ENCODE measurements around the gene SNAPC2. TPM values are rescaled to one million over a fixed set of nuclear protein-coding genes. Genes with fewer than 3 reads are reported as not detected.

SNAPC2 gene
- polyA plus RNA-seq (10.7 to 15.5 TPM (median 10.8 TPM) in 3 replicates), polyA minus RNA-seq (5.8 to 18.7 TPM (median 15.3 TPM) in 3 replicates)
- polyA plus RNA-seq (2011; ENCODE audit: low read depth) = 5.6 TPM
- 8.6 and 20.3 TPM in 2 replicates for polyA plus RNA-seq (2011; cell fraction: cytosol; rRNA removed)
- 6.8 and 12.3 TPM in 2 replicates for polyA plus RNA-seq (2011; cell fraction: nucleus; rRNA removed)
- 20.4 and 21.6 TPM in 2 replicates for polyA plus RNA-seq (2012; ENCODE audit: low replicate concordance)
- 15.5 TPM for polyA minus RNA-seq (2011; cell fraction: cytosol; rRNA and poly(A)+ RNA removed)
- polyA minus RNA-seq (2011; cell fraction: nucleus; rRNA and poly(A)+ RNA removed) = 6.1 and 6.4 TPM in 2 replicates

GRCh38 chr19:7919610-7920518 is at the start of gene SNAPC2:
Gene SNAPC2, plus strand, starts transcription at chr19:7920338. Its CDS starts 29 bp downstream, at chr19:7920367.
- Histone ChIP-seq H3K27me3 (ENCODE audit: control insufficient read depth, extremely low read depth, insufficient read depth, low read length) (peaks cover 24% of the 10 kb centered on the region), H2AFZ (ENCODE audit: control insufficient read depth, low read length) (peak within 1 kb of the TSS; percentile 91), H3K36me3 (ENCODE audit: control insufficient read depth in 2 of 2, extremely low read depth in 1 of 2, insufficient read depth in 2 of 2, low read length in 2 of 2) (peaks cover 4 to 5% of the 10 kb centered on the region in 2 experiments), H3K4me3 (ENCODE audit: control insufficient read depth in 2 of 3, extremely low read depth in 1 of 3, insufficient read depth in 2 of 3, low read depth in 1 of 3, low read length in 3 of 3) (peak within 1 kb of the TSS; percentile 71 to 90 (median 90)), H4K20me1 (ENCODE audit: control insufficient read depth, extremely low read depth, insufficient read depth, low read length) (no peaks in the 10 kb centered on the region), H3K27ac (ENCODE audit: control insufficient read depth, insufficient read depth, low read length) (peak within 1 kb of the TSS; percentile 76), H3K9me3 (ENCODE audit: control insufficient read depth, low read depth, low read length) (no peaks in the 10 kb centered on the region), H3K9me1 (ENCODE audit: control insufficient read depth, extremely low read depth, insufficient read depth, low read length) (no peaks in the 10 kb centered on the region), H3K4me2 (ENCODE audit: control insufficient read depth, extremely low read depth, insufficient read depth, low read depth, low read length) (peak within 1 kb of the TSS; percentile 99), H3K4me1 (ENCODE audit: control insufficient read depth, extremely low read depth, insufficient read depth, low read length) (peaks cover 18% of the 10 kb centered on the region), H3K9ac (ENCODE audit: control insufficient read depth, extremely low read depth, insufficient read depth, low read length) (peak within 1 kb of the TSS; percentile 75), H3K79me2 (ENCODE audit: control insufficient read depth, insufficient read depth, low read length) (no peaks in the 10 kb centered on the region)
- dilution Hi-C loops (cut with MboI; ENCODE audit: extremely low pct_ligation_motif_present, low sequenced_read_pairs) = no loop called here
- TF ChIP-seq CTCF (optimal IDR thresholded peaks at IDR 0.05 in 1 of 3, IDR thresholded peaks at IDR 0.05 in 1 of 3, conservative IDR thresholded peaks at IDR 0.05 in 1 of 3; ENCODE audit: extremely low read depth in 1 of 3, insufficient read depth in 2 of 3, low read length in 3 of 3) = no peak
- peak; percentile 74 for FAIRE-seq
- DNase-seq (ENCODE audit: low read depth, low spot score) = no peak

DNA sequence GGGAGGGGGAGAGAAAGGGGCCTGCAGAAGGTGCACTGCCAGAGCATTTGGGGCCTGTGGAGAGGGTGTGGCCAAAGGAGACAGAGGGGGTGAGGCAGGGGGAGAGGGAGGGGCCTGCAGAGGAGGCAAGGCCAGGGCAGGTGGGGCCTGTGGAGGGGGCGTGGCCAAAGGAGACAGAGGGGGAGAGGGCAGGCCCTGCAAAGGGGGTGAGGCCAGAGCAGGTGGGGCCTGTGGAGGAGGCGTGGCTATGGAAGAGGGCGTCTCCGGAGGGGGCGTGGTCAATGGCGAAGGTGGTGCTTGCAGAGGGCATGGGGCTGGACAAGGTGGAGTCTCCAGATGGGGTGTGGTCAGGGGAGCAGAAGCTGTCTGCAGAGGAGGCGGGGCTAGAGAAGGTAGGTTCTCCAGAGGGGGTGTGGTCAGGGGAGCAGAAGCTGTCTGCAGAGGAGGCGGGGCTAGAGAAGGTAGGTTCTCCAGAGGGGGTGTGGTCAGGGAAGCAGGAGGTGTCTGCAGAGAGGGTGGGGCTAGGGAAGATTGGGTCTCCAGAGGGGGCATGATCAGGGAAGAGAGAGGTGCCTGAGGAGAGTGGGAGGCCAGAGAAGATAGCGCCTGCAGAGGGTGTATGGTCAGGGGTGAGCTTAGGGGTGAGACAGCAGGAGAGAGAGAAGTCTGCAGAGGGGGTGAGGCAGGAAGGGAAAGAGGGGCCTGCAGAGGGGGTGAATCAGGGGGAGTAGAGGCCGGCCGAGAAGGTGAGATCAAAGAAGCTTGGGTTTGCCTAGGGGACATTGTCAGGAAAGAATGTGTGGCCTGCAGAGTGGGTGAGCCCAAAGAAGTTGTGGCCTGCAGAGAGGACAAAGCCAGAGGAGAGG is 49.3 kb upstream of the SNAPC2 start:
- no peak overlapping the region for H3K9ac ChIP-seq (ENCODE audit: control insufficient read depth, extremely low read depth, insufficient read depth, low read length)
- no peak overlapping the region for H3K27ac ChIP-seq (ENCODE audit: control insufficient read depth, insufficient read depth, low read length)
- no peak for DNase-seq (ENCODE audit: low read depth, low spot score)
- no peaks in the 10 kb centered on the region for H3K36me3 ChIP-seq (ENCODE audit: control insufficient read depth in 2 of 2, extremely low read depth in 1 of 2, insufficient read depth in 2 of 2, low read length in 2 of 2)
- H3K79me2 ChIP-seq (ENCODE audit: control insufficient read depth, insufficient read depth, low read length) = no peaks in the 10 kb centered on the region
- H3K9me3 ChIP-seq (ENCODE audit: control insufficient read depth, low read depth, low read length) = no peaks in the 10 kb centered on the region
- H3K4me3 ChIP-seq (ENCODE audit: control insufficient read depth in 2 of 3, extremely low read depth in 1 of 3, insufficient read depth in 2 of 3, low read depth in 1 of 3, low read length in 3 of 3) = no peak overlapping the region
- no peak for TF ChIP-seq CTCF (optimal IDR thresholded peaks at IDR 0.05 in 1 of 3, IDR thresholded peaks at IDR 0.05 in 1 of 3, conservative IDR thresholded peaks at IDR 0.05 in 1 of 3; ENCODE audit: extremely low read depth in 1 of 3, insufficient read depth in 2 of 3, low read length in 3 of 3)
- TF ChIP-seq EZH2 (IDR thresholded peaks at IDR 0.05; ENCODE audit: low read length) = no peak
- peaks cover 32% of the 10 kb centered on the region for H3K27me3 ChIP-seq (ENCODE audit: control insufficient read depth, extremely low read depth, insufficient read depth, low read length)
- no peaks in the 10 kb centered on the region for H3K9me1 ChIP-seq (ENCODE audit: control insufficient read depth, extremely low read depth, insufficient read depth, low read length)
- dilution Hi-C loops (cut with MboI; ENCODE audit: extremely low pct_ligation_motif_present, low sequenced_read_pairs) = no loop called here
- peak overlapping the region; percentile 89 for H3K4me2 ChIP-seq (ENCODE audit: control insufficient read depth, extremely low read depth, insufficient read depth, low read depth, low read length)
- peaks cover 20% of the 10 kb centered on the region for H3K4me1 ChIP-seq (ENCODE audit: control insufficient read depth, extremely low read depth, insufficient read depth, low read length)
- peak; percentile 52 for FAIRE-seq
- H2AFZ ChIP-seq (ENCODE audit: control insufficient read depth, low read length) = no peak overlapping the region
- H4K20me1 ChIP-seq (ENCODE audit: control insufficient read depth, extremely low read depth, insufficient read depth, low read length) = peaks cover 2% of the 10 kb centered on the region

Measured in keratinocyte (primary cell).